Stimulated activated CD8-positive, alpha-beta memory T cell treated with anti-CD3 and anti-CD28 coated beads, Interleukin-2, amount 100 ng/mL, for 48 hours (primary cell): Measurements from ENCODE around the gene PMPCB.

Source experiments
- DNase-seq, 2 donors: peaks; one replicate each; pipeline ENCODE4 v3.0.0-alpha.2; 2020; ENCODE audit warnings: low read depth in 2 of 2

The PMPCB gene

GRCh38 chr7:103336761-103337160, 39.5 kb downstream of the PMPCB start:
- DNase-seq, result no peak

- DNase-seq, result no peak
These were observed 41.6 kb downstream of the PMPCB start for GRCh38 chr7:103338864-103339263.

- DNase-seq, result no peak
These were observed 44.2 kb downstream of the PMPCB start for GRCh38 chr7:103341466-103341865.

- no peak for DNase-seq
These were observed 46.1 kb downstream of the PMPCB start for GRCh38 chr7:103343332-103343731.

- DNase-seq, result peak in 1 of 2 donors; percentile 19
These were observed 46.7 kb downstream of the PMPCB start for GRCh38 chr7:103343758-103344452.

GRCh38 chr7:103344453-103345149, 47.4 kb downstream of the PMPCB start, which contains the start of gene DNAJC2:
Gene DNAJC2 (minus strand): TSS chr7:103344767. CDS start chr7:103344622, 145 bp downstream.
- DNase-seq, result peak; percentile 72 to 76

- no peak for DNase-seq
These were observed 49.2 kb downstream of the PMPCB start for GRCh38 chr7:103346396-103346795.

- DNase-seq, result peak; percentile 53 to 72
These were observed 50.5 kb downstream of the PMPCB start, which contains the start of gene PSMC2 for GRCh38 chr7:103347507-103348267. Gene PSMC2 (plus strand): TSS chr7:103347643. CDS start chr7:103347712, 69 bp downstream.

- no peak for DNase-seq
These were observed 51.2 kb downstream of the PMPCB start for GRCh38 chr7:103348452-103348851.

- DNase-seq, result no peak
These were observed 51.7 kb downstream of the PMPCB start for GRCh38 chr7:103348959-103349358.

GRCh38 chr7:103349805-103350204, 52.6 kb downstream of the PMPCB start:
- DNase-seq, result no peak
